Measurements from ENCODE around the gene SCT. TPM values are rescaled to one million over a fixed set of nuclear protein-coding genes. Genes with fewer than 3 reads are reported as not detected.
"Not testable (repeated sequence)": the region's sequence is repeated elsewhere in the genome, so short reads cannot be mapped to it uniquely, and the experiment has no call there.

Gene SCT, protein sequence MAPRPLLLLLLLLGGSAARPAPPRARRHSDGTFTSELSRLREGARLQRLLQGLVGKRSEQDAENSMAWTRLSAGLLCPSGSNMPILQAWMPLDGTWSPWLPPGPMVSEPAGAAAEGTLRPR
- total RNA-seq (2014; rRNA removed; shearing (Covaris generic)), result not detected in 2 replicates

DNA sequence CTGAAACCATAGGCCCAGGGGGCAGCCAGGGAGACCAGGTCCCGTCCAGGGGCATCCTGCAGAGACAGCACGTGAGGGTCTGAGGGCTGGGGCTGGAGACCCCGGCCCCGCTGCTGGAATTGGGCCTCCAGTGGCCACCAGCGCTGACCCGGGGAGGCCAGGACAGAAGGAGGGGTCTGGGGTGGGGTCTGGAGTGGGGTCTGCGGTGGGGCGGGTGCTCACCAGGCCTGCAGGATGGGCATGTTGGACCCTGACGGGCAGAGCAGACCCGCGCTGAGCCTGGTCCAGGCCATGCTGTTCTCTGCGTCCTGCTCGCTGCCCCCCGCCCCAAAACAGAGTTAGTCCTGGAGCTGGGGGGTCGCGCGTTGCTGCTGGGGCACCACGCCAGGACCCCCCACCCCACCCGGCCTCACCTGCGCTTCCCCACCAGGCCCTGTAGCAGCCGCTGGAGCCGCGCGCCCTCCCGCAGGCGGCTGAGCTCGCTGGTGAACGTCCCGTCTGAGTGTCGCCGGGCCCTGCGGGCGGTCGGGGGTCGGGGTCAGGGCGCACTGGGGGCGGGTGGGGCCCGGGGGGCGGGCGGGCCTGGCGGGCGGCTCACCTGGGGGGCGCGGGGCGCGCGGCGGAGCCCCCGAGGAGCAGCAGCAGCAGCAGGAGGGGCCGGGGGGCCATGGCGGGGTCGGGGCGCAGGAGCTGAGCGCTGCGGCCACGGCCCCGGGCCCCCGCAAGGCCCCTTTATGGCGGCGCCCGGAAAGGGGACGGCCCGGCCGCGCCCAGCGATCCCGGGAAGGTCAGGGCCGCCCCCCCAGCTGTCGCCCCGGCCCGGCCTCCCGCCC lies at the start of gene SCT:
Gene SCT (minus strand): TSS at position 707 of the 833 bp plus-strand sequence. CDS start 38 bp downstream, at position 669.
- DNase-seq (ENCODE audit: low read depth), result no peak

- DNase-seq (ENCODE audit: low read depth), result no peak
Observed at GRCh38 chr11:674406-674805, 47.4 kb upstream of the SCT start.

DNA sequence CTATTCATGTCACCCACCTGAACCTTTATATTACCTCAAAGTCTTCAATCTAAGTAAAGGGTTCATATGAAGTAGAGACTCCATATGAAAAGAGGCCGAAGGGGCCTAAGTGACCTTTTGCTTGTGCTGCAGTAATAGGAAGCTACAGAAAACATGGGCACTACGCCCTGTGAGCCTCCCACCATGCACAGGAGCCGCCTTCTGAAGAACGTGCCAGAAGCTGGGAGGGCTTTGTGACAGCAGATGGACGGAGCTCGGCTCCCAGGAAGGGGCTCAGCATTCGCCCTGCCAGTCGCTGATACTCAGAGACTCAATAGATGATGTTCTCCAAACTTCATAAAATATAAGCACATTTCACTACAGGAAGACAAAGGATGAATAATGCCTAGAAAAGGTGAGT lies 46.9 kb upstream of the SCT start:
- DNase-seq (ENCODE audit: low read depth), result no peak

- DNase-seq (ENCODE audit: low read depth), result no peak
Observed at GRCh38 chr11:665704-666281, 38.8 kb upstream of the SCT start.

DNA sequence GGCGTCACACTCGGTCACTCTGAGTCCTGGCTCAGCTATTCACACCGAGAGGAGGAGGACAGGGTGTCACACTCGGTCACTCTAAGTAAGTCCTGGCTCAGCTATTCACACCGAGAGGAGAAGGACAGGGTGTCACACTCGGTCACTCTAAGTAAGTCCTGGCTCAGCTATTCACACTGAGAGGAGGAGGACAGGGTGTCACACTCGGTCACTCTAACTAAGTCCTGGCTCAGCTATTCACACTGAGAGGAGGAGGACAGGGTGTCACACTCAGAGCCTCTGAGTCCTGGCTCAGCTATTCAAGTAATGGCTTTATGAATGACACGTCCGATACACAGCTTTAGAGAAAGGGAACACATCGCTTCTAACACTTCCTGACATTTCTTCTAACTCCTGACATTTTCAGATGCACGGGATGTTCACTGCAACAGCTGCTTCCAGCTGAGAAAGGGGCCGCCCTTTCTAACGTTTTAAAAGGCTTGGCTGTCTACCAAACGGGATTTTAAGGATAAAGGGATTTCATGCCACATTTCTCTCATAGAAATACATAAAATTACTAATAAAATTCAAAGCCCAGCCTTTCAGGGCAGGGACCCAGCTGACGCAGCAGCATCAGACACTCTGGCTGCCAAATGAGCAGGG lies 38.2 kb upstream of the SCT start:
- DNase-seq (ENCODE audit: low read depth), result no peak

GRCh38 chr11:662689-663274 lies 35.8 kb upstream of the SCT start:
- peak; percentile 45 for DNase-seq (ENCODE audit: low read depth)

DNA sequence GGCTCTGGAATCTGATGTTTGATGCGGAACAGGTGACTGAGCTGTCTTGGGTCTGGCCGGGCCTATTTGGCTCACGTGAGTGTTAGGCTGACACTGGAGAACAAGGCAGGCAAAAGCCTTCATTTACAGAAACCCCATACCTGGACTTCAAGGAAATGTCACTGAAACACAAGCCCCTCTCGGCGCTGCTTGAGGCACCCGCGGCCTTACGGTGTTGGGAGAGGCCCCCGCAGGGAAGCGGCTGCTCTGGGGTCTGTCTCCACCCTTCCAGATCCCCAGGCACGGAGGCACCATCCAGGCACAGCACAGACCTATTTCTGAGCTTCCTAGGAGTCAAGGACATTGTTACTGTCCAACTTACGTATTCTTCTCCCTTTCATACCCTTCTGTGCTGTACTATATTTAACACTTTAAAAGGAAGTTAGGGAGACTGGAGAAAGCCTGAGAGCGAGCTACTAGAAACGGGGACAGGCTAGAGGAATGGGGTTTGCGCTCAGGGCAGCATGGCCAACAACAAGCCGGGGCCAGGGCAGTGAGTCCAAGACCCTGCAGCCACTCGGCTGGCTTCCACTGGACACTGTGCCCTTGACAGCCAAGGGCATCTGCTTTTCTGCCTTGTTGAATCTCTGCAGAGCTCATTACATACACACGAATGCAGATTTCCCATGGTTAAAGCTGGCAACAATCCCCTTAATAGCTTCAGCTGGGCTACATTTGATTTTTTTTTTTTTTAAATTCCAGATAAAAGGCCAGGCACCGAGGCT lies 33.9 kb upstream of the SCT start:
- no peak for DNase-seq (ENCODE audit: low read depth)

DNA sequence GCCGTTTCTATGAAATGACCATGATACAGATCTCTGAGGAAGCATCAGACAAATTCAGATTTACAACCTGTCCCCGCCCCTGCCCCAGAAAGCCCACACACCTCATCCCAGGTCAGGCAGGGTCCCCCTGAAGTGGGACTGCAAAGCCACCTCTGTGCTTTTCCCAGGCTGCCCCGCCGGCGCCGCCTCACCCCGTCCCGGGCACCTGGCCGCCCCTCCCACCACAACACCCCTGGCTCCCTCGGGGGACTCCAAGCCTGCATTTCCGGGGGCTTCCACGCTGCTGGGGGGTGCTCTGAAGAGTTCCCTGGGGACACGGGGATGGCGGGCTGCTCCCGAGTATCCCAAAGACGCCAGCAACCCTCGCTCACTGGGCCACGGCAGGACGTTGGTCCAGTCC lies 33.3 kb upstream of the SCT start:
- no peak for DNase-seq (ENCODE audit: low read depth)

DNA sequence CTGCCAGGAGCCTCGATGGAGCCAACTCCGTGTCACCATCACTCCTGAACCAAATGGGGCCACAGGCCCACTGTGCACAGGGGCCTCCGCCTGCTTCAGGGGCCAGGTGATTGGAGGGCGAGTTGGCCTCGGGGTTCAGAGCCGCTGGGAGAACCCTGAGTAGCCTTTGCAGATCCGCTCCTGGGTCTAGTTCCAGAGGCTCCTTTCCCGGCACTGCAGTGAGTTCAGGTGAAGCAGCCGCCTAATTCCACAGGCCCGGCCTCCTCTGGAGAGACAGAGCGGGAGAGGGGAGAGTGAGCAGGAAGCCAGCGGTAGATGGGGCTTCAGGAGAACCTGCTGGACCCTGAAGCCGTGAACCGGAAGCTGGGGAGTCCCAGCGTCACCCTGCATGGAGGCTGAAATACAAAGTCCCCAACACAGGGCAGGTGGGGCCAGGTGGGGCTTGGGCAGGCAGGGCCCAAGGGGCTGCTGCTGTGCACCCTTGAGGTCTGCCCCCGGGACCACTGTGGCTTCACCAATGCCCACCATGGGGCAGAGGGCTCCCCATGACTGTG lies 32.6 kb upstream of the SCT start:
- no peak for DNase-seq (ENCODE audit: low read depth)

DNA sequence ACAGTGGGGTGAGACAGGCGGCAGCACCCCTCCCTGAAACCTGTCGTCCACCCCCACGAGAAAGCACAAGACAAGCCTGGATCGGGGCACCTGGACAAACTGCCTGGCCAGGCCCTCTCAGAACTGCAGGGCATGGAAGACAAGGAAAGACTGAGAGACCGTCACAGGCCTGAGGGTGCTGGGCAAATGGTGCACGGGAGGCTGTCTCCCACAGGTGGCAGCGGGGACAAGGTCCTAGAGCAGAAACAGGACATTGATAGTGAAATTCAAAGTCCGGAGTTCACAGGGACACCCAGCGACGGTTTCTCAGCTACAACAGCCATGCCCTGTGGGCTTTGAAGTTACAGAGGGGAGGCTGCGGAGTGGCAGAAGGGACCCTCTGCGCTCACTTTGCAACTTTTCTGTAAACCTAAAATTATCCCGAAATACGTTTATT lies 30.7 kb upstream of the SCT start:
- no peak for DNase-seq (ENCODE audit: low read depth)

DNA sequence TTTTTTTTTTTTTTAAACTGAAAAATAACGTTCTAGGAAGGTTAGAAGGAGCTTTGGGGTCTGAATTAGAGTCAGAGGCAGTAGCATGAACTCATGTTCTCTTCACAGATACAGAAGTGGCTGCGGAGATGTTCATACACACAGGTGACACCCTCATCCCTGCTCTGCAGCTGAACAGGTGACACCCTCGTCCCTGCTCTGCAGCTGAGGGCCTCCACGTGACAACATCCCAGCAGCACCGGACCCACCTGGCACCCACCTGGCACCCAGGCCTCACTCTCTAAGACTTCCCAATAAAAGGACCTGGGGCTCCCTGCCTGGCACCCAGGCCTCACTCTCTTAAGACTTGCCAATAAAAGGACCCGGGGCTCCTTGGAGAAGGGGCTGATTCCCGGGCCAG lies 29.9 kb upstream of the SCT start:
- DNase-seq (ENCODE audit: low read depth), result no peak

GRCh38 chr11:656426-656825 lies 29.4 kb upstream of the SCT start:
- no peak for DNase-seq (ENCODE audit: low read depth)

GRCh38 chr11:655036-655726 lies 28.2 kb upstream of the SCT start:
- DNase-seq (ENCODE audit: low read depth), result no peak

- DNase-seq (ENCODE audit: low read depth), result not testable (repeated sequence)
Observed at GRCh38 chr11:654444-654843, 27.5 kb upstream of the SCT start.

DNA sequence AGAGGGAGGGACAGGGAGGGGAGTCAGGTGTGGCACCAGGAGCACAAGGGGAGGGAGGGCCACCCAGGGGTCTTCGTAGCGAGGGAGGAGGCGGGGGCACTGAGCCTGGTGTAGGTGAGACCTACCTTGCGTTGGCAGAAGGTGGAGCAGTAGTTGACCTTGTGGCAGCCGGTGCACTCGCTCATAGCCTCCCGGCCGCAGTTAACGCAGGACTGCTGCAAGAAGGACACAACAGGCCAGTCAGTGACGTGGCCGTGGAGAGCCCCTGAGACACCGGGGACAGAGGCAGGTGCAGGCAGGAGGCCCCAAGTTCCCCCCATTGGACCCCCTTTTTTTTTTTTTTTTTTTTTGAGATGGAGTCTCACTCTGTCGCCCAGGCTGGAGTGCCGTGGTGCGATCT lies 26.9 kb upstream of the SCT start:
- no peak for DNase-seq (ENCODE audit: low read depth)

DNA sequence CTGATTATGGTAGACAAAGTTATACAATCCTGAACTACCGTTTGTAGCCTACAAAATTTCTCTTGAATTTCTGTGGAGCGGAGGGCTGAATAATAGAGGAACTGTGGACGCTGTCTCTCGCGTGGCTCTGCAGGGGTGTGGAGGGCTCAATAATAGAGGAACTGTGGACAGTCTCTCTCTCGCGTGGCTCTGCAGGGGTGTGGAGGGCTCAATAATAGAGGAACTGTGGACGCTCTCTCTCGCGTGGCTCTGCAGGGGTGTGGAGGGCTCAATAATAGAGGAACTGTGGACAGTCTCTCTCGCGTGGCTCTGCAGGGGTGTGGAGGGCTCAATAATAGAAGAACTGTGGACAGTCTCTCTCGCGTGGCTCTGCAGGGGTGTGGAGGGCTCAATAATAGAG lies 26.2 kb upstream of the SCT start:
- not testable (repeated sequence) for DNase-seq (ENCODE audit: low read depth)

DNA sequence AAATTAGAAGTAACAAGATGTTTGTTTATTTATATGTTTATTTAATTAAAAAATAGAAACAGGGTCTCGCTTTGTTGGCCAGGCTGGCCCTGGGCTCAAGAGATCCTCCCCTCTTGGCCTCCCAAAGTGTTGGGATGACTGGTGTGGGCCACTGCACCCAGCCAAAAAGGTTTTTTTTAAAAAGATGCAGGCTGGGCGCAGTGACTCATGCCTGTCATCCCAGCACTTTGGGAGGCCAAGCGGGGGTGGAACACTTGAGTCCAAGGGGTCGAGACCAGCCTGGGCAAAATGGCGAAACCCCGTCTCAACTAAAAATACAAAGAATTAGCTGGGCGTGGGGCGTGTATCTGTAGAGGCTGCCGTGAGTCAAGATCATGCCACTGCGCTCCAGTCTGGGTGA lies 23.5 kb upstream of the SCT start:
- peak; percentile 36 for DNase-seq (ENCODE audit: low read depth)

DNA sequence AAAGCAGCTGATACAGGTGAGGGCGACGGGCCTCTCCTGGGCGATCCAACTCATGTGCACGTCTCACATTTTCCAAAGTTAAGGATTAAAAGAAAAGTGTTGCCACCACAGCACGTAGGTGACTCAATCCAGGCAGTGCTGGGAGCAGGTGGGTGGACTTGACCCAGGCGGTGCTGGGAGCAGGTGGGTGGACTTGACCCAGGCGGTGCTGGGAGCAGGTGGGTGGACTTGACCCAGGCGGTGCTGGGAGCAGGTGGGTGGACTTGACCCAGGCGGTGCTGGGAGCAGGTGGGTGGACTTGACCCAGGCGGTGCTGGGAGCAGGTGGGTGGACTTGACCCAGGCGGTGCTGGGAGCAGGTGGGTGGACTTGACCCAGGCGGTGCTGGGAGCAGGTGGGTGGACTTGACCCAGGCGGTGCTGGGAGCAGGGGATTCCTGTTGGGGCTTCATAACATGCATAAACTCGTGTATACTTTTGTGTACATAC lies 20.7 kb upstream of the SCT start:
- DNase-seq (ENCODE audit: low read depth), result not testable (repeated sequence)

GRCh38 chr11:646214-646613 lies 19.2 kb upstream of the SCT start:
- DNase-seq (ENCODE audit: low read depth), result no peak

- DNase-seq (ENCODE audit: low read depth), result no peak
Observed at GRCh38 chr11:645536-645935, 18.6 kb upstream of the SCT start.
